GM12878 (cell line): Measurements from ENCODE around the gene ALOX12. TPM values are rescaled to one million over a fixed set of nuclear protein-coding genes. Genes with fewer than 3 reads are reported as not detected.

Experiments used
- ATAC-seq: fragments of 200-7000 bp; cut with Tn5 transposase; 3 replicates; pipeline ENCODE4 v1.9.1; 2020; ENCODE audit warnings: mild to moderate bottlenecking, moderate library complexity
- BruUV-seq: library from RNA; stranded (reverse); fragments of 400-500 nt; replicated peaks from 2 replicates; lab custom pipeline; 2021; lab: Mats Ljungman, UMichigan
- CTCF ChIA-PET: fragments of 300-600 bp; sonication (Branson Sonifier 250); formaldehyde crosslinking; extraction: SDS; loops from one replicate; lab custom pipeline; 2021; ENCODE audit warnings: inconsistent platforms; lab: Yijun Ruan, JAX
- POLR2A ChIA-PET: fragments of 350-600 bp; formaldehyde crosslinking; extraction: SDS; loops from one replicate; lab custom pipeline; 2021; ENCODE audit warnings: inconsistent platforms; lab: Charles Lee
- RAD21 ChIA-PET: fragments of 300-600 bp; sonication (Branson Sonifier 250); formaldehyde crosslinking; loops from one replicate; lab custom pipeline; 2023; ENCODE audit warnings: antibody characterized with exemption; ENCODE audit not compliant: unreplicated experiment; lab: Charles Lee
- SMC1A ChIA-PET: fragments of 300-600 bp; sonication (Branson Sonifier 250); formaldehyde crosslinking; loops from one replicate; lab custom pipeline; 2023; ENCODE audit not compliant: unreplicated experiment, uncharacterized antibody; lab: Charles Lee
- DNase-seq: peaks from one replicate; pipeline ENCODE4 v3.0.0-alpha.2; 2011; ENCODE audit warnings: low read depth, low spot score
- FAIRE-seq: peaks from 3 replicates; lab custom pipeline; 2011; peaks lifted over from hg19 to GRCh38; lab: Jason Lieb, UNC
- H2AFZ ChIP-seq: 2 replicates; pipeline ENCODE4 v1.6.0; 2011; ENCODE audit warnings: low read depth, low read length, control low read depth; ENCODE audit not compliant: control insufficient read depth
- H3K27ac ChIP-seq: 2 replicates; pipeline ENCODE4 v1.5.1; 2011; ENCODE audit warnings: control low read depth; ENCODE audit not compliant: control insufficient read depth, insufficient read depth
- H3K27me3 ChIP-seq, 2 experiments: replicated peaks in 1 of 2; 2 replicates each; pipeline versions ENCODE4 v1.6.0 to v1.6.1; 2011; ENCODE audit warnings: low read length in 1 of 2; ENCODE audit not compliant: control insufficient read depth in 2 of 2, insufficient read depth in 2 of 2
- H3K36me3 ChIP-seq, 2 experiments: 2 replicates each; pipeline ENCODE4 v1.5.1; 2011; ENCODE audit warnings: low read length in 1 of 2; ENCODE audit not compliant: control insufficient read depth in 2 of 2, insufficient read depth in 2 of 2
- H3K4me1 ChIP-seq: 2 replicates; pipeline ENCODE4 v1.6.1; 2011; ENCODE audit warnings: mild to moderate bottlenecking, low read length, moderate library complexity, mixed read lengths; ENCODE audit not compliant: control insufficient read depth, insufficient read depth
- H3K4me2 ChIP-seq: 2 replicates; pipeline ENCODE4 v1.6.0; 2011; ENCODE audit warnings: control low read depth; ENCODE audit not compliant: control insufficient read depth, insufficient read depth
- H3K4me3 ChIP-seq: fragments of 200-600 bp; sonication (generic); 2 replicates; pipeline ENCODE4 v1.5.1; 2016
- H3K79me2 ChIP-seq: 2 replicates; pipeline ENCODE4 v1.6.0; 2011; ENCODE audit warnings: low read length; ENCODE audit not compliant: control insufficient read depth, insufficient read depth
- H3K9ac ChIP-seq: 2 replicates; pipeline ENCODE4 v1.8.0; 2011; ENCODE audit warnings: low read length, control low read depth, mixed read lengths; ENCODE audit not compliant: control insufficient read depth, insufficient read depth
- H3K9me3 ChIP-seq: replicated peaks from 3 replicates; pipeline ENCODE4 v1.5.1; 2011; ENCODE audit warnings: mild to moderate bottlenecking, low read length; ENCODE audit not compliant: control insufficient read depth, insufficient read depth
- H4K20me1 ChIP-seq: 2 replicates; pipeline ENCODE4 v1.6.0; 2011; ENCODE audit not compliant: control insufficient read depth, insufficient read depth
- BHLHE40 ChIP-seq, 2 experiments: fragments of 450-650 bp in 1 of 2; IDR thresholded peaks; 2 replicates each; pipeline ENCODE4 v1.6.1; 2011 to 2017; ENCODE audit warnings: low read depth in 2 of 2, borderline replicate concordance in 1 of 2, improper control_type of control experiment in 1 of 2, low read length in 1 of 2, mild to moderate bottlenecking in 1 of 2
- BMI1 ChIP-seq: fragments of 450-650 bp; IDR thresholded peaks from 2 replicates; pipeline ENCODE4 v1.6.1; 2016; ENCODE audit warnings: mild to moderate bottlenecking, moderate library complexity, borderline replicate concordance
- CBX5 ChIP-seq: sonication (generic); IDR thresholded peaks from 2 replicates; pipeline ENCODE4 v1.6.1; 2016; ENCODE audit warnings: low read depth, moderate library complexity, mild to moderate bottlenecking, inconsistent platforms
- DPF2 ChIP-seq: fragments of 450-650 bp; IDR thresholded peaks from 2 replicates; pipeline ENCODE4 v1.6.1; 2017; ENCODE audit warnings: mild to moderate bottlenecking
- EZH2 ChIP-seq: IDR thresholded peaks from 2 replicates; pipeline ENCODE4 v1.6.1; 2012; ENCODE audit warnings: low read depth, mild to moderate bottlenecking, control low read depth, inconsistent platforms, low read length, borderline replicate concordance; ENCODE audit not compliant: control insufficient read depth
- GATAD2B ChIP-seq: fragments of 450-650 bp; conservative IDR thresholded peaks from 2 replicates; pipeline ENCODE4 v1.6.1; 2017; ENCODE audit warnings: low read depth, mild to moderate bottlenecking, moderate library complexity
- IKZF2 ChIP-seq, 2 experiments: fragments of 450-650 bp; IDR thresholded peaks; 2 replicates each; pipeline ENCODE4 v1.6.1; 2017; ENCODE audit warnings: mild to moderate bottlenecking in 2 of 2, moderate library complexity in 2 of 2
- NRF1 ChIP-seq: conservative IDR thresholded peaks from 2 replicates; pipeline ENCODE4 v1.6.1; 2011; ENCODE audit warnings: mild to moderate bottlenecking, low read depth, low read length, improper control_type of control experiment
- SIX5 ChIP-seq: IDR thresholded peaks from 2 replicates; pipeline ENCODE4 v1.6.1; 2011; ENCODE audit warnings: mild to moderate bottlenecking, low read depth, low read length, moderate library complexity; ENCODE audit not compliant: severe bottlenecking
- STAT3 ChIP-seq: IDR thresholded peaks from 2 replicates; pipeline ENCODE4 v1.6.1; 2011; ENCODE audit warnings: low read depth, low read length, improper control_type of control experiment
- YBX1 ChIP-seq: fragments of 450-650 bp; IDR thresholded peaks from 2 replicates; pipeline ENCODE4 v1.6.1; 2016; ENCODE audit warnings: antibody characterized with exemption
- WGBS: methylation state at CpG from one replicate; pipeline ENCODE4 v1.1.6; 2016; ENCODE audit warnings: low lambda C conversion rate; ENCODE audit not compliant: insufficient replicate concordance, insufficient coverage; ENCODE audit errors: missing lambda C conversion rate; 5-methylcytosine and 5-hydroxymethylcytosine counted together
- in situ Hi-C: fragments of 300-500 bp; cut with MboI; formaldehyde crosslinking; loops from 9 replicates; pipeline ENCODE4 v1.14.3; 2018; ENCODE audit warnings: mixed read lengths
- intact Hi-C: fragments of 100-400 bp; cut with micrococcal nuclease; formaldehyde crosslinking; loops from one replicate; pipeline ENCODE4 v1.14.2; 2022; ENCODE audit not compliant: unreplicated experiment
- polyA plus RNA-seq, 11 experiments: library from polyadenylated mRNA; depleted of rRNA in 4 of 11; unstranded in 6 of 11; stranded (reverse) in 5 of 11; fragments of >200 nt; fragmentation: Nextera tagmentation in 4 of 11; fragmentation: Illumina TruSeq in 1 of 11; extraction: Ambion mirVana in 4 of 11; extraction: Trizol in 1 of 11; gene quantifications; 1 replicate in 1 of 11; 2 replicates in 10 of 11; pipeline versions ENCODE4 v1.2.1 to v1.2.3, GENCODE V29; 2011 to 2016; ENCODE audit warnings: inconsistent platforms in 2 of 11, missing spikeins in 2 of 11, low read depth in 1 of 11
- total RNA-seq, 4 experiments: library from RNA; depleted of rRNA in 3 of 4; stranded (reverse); fragments of >200 nt in 3 of 4; fragmentation: Illumina TruSeq in 1 of 4; extraction: Trizol in 1 of 4; gene quantifications; 2 replicates each; pipeline versions ENCODE4 v1.2.1 to v1.2.3, GENCODE V29; 2013 to 2021
- TF ChIP-seq, protein P1 (sequence below): IDR thresholded peaks from 2 replicates; pipeline ENCODE4 v1.6.1; 2011; ENCODE audit warnings: mild to moderate bottlenecking, low read depth, low read length, moderate library complexity; ENCODE audit not compliant: insufficient replicate concordance
- TF ChIP-seq, protein P2 (sequence below): fragments of 150-350 bp; IDR thresholded peaks from 2 replicates; pipeline ENCODE4 v1.6.1; 2016; ENCODE audit warnings: low read depth, low read length
- TF ChIP-seq, protein P3 (sequence below): fragments of 450-650 bp; IDR thresholded peaks from 2 replicates; pipeline ENCODE4 v1.6.1; 2017; ENCODE audit warnings: antibody characterized with exemption, mild to moderate bottlenecking, moderate library complexity

The ALOX12 gene
- total and polyA plus RNA-seq, 10 of the 15 experiments (the other 5 are each of a cell fraction or from before 2014, with no cell fraction given), result 0.23 to 0.82 (median 0.58) TPM; not detected in 6

DNA sequence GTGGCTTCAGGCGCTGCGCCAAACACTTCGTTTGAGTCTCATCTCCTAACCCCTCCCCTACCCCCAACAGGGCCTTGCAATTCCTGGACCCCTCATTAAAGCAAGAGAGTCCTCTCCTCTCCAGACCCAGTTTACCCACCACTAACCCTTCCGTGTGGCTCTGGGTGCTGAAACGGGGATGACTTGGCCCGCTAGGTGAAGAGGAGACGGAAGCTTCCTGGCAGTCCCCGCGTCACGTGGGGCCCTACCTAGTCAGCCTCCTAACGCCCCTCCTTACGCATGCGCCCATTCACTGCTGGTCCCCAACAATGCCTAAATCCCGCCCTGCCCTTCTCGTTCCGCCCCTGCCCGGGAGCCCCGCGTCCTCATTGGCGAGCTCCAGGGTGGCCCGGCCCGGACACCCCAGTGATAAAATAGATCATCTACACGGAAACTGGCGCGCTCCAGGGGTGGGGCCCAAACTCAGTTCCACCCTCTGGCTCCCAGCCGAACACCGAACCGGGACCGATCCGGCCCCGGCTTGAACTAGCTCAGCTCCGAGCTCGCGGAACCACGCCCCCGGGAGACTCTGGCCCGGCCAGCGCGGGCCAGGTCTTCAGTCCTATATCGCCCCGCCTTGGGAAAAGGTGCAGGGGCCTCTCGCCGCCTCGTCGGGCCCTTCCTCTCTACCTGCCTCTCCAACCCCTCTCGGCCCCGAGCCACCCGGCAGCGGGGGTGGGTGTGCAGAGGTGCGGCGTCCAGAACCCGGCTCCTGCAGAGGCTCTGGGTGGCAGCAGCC is 39.9 kb downstream of the ALOX12 start, which contains the start of gene SLC16A13:
Gene SLC16A13 (plus strand): TSS at position 425 of the 778 bp plus-strand sequence. CDS start 368 bp downstream, outside the sequence.
- in situ Hi-C loops (loop anchor here (25.0 kb wide), 1 partner anchor 527 kb away; the partner anchor contains the start of genes SENP3 and TNFSF13), intact Hi-C loops (no loop called here)
- FAIRE-seq, result peak; percentile 95
- Histone ChIP-seq H3K79me2 (peaks cover 18% of the 10 kb centered on the region), H3K36me3 (no peaks in the 10 kb centered on the region; a peak in 1 of 4 replicates), H3K4me2 (peak within 1 kb of the TSS; percentile 100), H2AFZ (peak within 1 kb of the TSS; percentile 88), H3K9me3 (no peaks in the 10 kb centered on the region), H3K27me3 (no peaks in the 10 kb centered on the region), H3K9ac (peak within 1 kb of the TSS; percentile 76), H3K4me3 (peak within 1 kb of the TSS; percentile 77), H4K20me1 (no peaks in the 10 kb centered on the region), H3K4me1 (peaks cover 10% of the 10 kb centered on the region), H3K27ac (peak within 1 kb of the TSS; percentile 99)
- ChIA-PET RAD21 (interaction anchor here (0.6 to 1.6 kb wide), 12 partner anchors 8 to 512 kb away, joined by 3 to 18 read pairs (median 4); partner anchors contain the start of genes BCL6B and SLC16A11), SMC1A (interaction anchor here (0.8 to 1.7 kb wide), 8 partner anchors 9 to 192 kb away, joined by 3 to 8 read pairs (median 4); no protein-coding TSS in a partner anchor), CTCF (interaction anchor here (0.6 to 4.5 kb wide), 10 partner anchors 10 to 261 kb away, joined by 3 to 40 read pairs (median 6); partner anchors contain the start of genes BCL6B and SLC16A11), POLR2A (interaction anchor here (0.6 to 2.2 kb wide), 13 partner anchors 10 to 1781 kb away, joined by 3 to 39 read pairs (median 5); partner anchors contain the start of genes BCL6B, RNASEK and XAF1)
- peak; percentile 96 for DNase-seq
- peak; percentile 96 for ATAC-seq
- under 1% methylated on average over 52 of the region's 52 CpGs for WGBS
- no TSS peak for BruUV-seq
- TF ChIP-seq GATAD2B (peak; percentile 23; the same call in 1 of the 2 replicates), IKZF2 (IDR thresholded peaks at IDR 0.05) (peak in 1 of 2 experiments; percentile 2; a peak in 1 of 4 replicates), DPF2 (no peak; the same call in 1 of the 2 replicates), BHLHE40 (IDR thresholded peaks at IDR 0.05; ENCODE audit: borderline replicate concordance in 1 of 2, low read depth in 2 of 2, low read length in 1 of 2) (peak; percentile 71 to 83), CBX5 (no peak), NRF1 (peak; percentile 80), BMI1 (no peak), EZH2 (no peak), STAT3 (no peak), YBX1 (no peak), SIX5 (no peak)
- TF ChIP-seq, protein P1, sequence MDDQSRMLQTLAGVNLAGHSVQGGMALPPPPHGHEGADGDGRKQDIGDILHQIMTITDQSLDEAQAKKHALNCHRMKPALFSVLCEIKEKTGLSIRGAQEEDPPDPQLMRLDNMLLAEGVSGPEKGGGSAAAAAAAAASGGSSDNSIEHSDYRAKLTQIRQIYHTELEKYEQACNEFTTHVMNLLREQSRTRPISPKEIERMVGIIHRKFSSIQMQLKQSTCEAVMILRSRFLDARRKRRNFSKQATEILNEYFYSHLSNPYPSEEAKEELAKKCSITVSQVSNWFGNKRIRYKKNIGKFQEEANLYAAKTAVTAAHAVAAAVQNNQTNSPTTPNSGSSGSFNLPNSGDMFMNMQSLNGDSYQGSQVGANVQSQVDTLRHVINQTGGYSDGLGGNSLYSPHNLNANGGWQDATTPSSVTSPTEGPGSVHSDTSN, result no peak
- TF ChIP-seq, protein P2, sequence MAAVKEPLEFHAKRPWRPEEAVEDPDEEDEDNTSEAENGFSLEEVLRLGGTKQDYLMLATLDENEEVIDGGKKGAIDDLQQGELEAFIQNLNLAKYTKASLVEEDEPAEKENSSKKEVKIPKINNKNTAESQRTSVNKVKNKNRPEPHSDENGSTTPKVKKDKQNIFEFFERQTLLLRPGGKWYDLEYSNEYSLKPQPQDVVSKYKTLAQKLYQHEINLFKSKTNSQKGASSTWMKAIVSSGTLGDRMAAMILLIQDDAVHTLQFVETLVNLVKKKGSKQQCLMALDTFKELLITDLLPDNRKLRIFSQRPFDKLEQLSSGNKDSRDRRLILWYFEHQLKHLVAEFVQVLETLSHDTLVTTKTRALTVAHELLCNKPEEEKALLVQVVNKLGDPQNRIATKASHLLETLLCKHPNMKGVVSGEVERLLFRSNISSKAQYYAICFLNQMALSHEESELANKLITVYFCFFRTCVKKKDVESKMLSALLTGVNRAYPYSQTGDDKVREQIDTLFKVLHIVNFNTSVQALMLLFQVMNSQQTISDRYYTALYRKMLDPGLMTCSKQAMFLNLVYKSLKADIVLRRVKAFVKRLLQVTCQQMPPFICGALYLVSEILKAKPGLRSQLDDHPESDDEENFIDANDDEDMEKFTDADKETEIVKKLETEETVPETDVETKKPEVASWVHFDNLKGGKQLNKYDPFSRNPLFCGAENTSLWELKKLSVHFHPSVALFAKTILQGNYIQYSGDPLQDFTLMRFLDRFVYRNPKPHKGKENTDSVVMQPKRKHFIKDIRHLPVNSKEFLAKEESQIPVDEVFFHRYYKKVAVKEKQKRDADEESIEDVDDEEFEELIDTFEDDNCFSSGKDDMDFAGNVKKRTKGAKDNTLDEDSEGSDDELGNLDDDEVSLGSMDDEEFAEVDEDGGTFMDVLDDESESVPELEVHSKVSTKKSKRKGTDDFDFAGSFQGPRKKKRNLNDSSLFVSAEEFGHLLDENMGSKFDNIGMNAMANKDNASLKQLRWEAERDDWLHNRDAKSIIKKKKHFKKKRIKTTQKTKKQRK, result no peak
- TF ChIP-seq, protein P3, sequence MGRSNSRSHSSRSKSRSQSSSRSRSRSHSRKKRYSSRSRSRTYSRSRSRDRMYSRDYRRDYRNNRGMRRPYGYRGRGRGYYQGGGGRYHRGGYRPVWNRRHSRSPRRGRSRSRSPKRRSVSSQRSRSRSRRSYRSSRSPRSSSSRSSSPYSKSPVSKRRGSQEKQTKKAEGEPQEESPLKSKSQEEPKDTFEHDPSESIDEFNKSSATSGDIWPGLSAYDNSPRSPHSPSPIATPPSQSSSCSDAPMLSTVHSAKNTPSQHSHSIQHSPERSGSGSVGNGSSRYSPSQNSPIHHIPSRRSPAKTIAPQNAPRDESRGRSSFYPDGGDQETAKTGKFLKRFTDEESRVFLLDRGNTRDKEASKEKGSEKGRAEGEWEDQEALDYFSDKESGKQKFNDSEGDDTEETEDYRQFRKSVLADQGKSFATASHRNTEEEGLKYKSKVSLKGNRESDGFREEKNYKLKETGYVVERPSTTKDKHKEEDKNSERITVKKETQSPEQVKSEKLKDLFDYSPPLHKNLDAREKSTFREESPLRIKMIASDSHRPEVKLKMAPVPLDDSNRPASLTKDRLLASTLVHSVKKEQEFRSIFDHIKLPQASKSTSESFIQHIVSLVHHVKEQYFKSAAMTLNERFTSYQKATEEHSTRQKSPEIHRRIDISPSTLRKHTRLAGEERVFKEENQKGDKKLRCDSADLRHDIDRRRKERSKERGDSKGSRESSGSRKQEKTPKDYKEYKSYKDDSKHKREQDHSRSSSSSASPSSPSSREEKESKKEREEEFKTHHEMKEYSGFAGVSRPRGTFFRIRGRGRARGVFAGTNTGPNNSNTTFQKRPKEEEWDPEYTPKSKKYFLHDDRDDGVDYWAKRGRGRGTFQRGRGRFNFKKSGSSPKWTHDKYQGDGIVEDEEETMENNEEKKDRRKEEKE, result no peak
